Measurements from ENCODE around the gene NKX2-8.

The NKX2-8 gene

DNA sequence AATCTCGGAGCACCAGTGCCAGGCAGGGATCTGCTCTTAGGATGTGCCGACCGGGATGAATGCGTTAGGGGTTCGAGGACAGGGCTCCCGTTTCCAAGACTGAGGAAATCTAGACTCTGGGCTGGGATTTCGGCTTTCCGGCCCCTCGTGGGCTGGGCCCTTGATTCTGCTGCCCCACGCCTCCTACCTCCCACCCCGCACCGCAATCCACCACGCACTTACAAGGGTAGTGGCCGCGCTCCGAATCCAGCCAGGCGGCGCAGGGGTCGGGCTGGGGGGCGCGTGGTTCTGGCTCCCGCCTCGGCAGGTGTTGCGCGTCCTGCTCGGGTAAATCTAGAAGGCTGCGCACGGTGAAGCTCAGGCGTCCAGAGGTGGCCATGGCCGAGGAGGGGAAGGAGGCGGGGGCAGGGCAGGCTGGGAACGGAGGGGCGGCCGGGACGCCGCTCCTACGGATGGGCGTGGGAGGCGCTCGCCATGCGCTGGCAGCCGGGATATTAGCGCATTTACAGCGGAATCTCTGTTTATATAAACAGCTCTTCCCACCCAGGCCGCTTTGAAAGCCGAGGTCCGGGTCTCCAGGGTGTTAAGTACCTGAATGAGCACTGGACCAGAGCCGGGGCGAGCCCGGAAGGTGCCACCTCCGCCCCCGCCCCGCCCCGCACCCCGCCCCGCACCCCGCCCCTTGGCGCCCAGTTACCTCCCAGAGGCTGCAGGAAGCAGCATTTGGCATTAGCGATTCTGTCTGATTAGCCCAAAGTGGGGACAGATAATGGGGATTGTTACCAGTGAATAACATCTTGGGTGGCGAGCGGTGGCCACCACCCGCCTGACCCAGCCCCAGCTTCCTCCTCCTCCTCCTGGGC, at the start of gene NKX2-8:
Gene NKX2-8 (minus strand): TSS at position 604 of the 863 bp plus-strand sequence. CDS start 225 bp downstream, at position 379.
- DNase-seq, result no peak

DNA sequence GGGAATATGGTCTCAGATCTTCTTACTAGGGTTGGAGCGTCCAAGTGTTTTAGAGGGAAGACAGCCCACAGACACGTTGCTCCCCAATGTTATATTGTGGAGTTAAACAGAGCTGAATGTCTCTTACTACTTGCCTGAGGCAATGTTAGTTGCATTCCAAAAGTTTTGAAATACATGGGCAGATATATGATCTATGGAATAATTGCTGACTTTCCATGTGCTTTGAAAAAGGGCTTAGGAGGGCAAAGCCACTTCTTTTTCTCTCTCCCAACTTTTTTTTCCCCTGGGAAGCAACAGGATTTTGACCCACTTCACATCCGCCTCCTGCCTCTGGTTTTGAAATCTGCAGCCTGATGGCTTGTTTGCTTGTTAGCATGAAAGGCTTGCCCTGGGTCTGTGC, 45.6 kb upstream of the NKX2-8 start:
- no peak for DNase-seq

DNA sequence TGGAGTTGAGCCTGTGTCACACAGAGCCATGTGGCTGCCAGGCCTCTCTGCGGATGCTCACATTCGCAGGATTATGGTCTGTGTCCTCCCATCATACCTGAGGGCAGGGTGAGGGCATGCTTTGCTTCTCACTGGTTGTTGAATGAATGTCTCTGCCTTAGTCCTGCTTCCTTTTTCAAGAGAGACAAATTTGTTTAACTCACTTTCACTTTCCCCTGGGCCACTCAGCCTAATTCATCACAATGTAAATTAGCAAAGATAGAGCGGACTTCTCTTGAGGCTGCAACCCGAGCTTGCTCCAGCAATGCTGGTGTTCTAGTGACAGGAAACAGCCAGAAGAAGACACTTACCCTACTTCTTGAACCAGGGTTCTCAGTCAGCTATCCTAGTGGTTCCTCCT, 43.7 kb upstream of the NKX2-8 start:
- no peak for DNase-seq

DNA sequence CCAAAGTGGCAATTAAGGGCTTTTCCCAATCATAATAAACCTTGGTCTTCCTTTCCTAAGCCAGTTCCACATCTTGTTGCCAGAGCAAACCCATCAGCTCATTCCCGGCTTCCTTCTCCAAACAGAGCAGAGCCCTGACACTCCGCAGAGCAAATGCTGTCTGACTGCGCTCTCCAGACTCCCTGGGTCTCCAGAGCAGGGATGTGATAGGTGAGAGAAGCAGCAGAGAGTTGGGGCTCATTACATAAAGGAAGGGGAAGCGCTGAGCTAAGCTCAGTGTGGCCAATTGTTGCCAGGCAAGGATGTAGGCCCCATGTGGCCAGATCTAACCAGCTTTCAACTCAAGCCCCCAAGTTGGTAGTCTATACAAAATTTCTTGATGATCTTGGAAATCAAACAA, 43.0 kb upstream of the NKX2-8 start:
- DNase-seq, result no peak

DNA sequence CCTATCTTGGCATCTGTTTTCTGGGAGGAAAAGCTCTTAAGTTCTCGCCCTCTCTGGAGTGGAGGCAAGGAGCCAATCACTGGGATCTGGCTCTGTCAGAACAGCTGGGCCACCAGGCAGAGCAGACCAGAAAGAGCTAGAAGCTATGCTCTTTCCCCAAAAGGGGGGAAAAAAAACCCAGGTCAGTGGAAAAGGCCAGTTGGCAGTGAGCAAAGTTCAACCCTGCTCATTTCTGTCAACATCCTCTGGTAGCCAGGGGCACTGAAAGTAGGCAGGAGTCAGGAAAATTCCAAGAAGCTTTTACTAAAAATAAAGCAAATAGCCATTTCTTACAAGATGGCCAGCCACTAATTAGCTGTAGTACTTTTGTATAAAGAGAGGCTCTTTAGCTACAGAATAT, 42.6 kb upstream of the NKX2-8 start:
- no peak for DNase-seq

DNA sequence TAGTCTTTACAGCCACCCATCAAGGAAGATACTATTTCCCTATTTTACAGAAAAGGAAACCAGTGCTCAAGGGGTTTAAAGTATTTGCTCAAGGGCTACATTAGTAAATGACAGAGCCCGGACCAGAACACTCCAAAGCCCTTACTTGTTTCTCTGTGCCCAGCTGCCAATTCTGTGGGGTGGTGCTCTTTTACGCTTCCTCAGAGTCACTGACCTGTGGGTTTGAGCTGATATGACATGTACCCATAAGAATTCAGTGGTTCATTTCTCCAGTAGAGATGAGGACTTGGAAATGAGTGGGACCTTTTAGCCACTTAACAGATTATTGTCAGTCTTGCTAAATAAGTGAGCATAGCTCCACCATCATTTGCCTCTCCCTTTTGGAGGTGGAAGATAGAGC, 37.4 kb upstream of the NKX2-8 start:
- no peak for DNase-seq

DNA sequence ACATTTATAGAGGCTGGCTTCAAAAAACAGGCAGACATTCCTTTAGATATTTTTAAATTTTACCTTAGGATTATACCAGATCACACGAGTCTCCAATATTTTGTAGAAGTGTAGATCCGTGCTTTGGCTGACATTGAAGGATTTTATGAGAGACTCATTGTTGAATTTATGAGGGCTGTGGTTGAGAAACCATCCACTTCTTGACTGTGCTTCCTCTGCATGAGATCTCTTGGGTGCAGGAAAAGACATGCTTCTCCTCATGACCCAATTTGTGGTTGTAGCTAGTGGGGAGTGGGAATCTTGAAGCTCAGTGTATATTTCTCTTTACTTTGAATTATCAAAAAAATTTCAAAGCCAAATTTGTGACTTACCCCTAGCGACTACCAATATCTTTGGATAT, 36.7 kb upstream of the NKX2-8 start:
- no peak for DNase-seq

DNA sequence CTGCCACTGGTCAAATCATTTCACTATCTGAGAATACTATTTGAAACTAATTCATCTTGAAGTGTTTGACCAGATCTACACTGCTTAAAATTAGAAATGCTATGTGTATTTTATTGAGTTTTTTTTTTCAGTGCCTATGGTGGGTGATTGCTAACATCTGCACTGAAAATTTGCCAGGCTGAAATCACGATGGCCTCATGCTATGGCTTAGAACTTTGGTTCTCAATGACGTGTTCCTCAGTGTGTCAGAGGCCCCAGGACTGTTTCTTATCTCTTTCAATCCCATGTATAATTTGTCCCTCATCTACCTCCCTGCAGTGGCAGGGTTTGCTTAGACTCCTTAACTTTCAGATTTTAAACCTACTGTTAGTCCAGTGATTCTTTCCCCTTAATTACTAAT, 36.2 kb upstream of the NKX2-8 start:
- DNase-seq, result no peak

DNA sequence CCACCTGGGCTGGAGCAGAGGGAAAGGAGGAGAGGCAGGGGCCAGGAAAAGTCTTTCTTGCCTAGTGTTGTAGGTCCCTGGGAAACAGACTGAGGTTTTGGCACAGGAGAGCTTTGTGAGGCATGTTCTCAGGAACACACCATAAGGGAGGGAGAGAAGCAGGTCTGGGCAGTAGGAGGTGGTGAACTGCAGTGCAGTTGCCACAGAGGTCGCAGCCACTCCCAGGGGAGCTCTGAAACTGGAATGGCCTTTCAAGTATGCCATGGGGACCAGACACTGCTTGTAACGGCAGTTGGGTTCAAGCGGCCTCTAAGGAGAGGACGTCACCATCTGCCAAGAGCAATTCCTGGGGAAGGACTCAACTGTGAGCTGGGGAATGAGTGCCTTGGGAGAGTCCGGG, 35.4 kb upstream of the NKX2-8 start:
- no peak for DNase-seq

DNA sequence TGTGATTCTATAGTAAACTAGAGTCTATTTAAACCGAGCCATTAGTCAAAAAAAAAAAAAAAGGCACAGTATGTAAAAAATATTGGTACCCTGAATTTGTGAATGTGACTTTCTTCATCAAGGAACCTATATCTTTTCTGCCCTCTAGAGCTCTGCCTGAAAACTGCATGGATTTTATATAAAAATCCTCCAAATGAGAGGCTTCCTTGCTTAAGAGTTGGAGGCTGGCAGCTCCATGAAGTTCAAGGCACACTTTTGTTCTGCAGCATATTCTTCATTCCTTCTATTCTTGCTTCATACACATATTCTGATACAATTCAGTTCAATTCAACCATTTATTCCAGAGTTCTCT, 23.1 kb upstream of the NKX2-8 start:
- DNase-seq, result no peak

DNA sequence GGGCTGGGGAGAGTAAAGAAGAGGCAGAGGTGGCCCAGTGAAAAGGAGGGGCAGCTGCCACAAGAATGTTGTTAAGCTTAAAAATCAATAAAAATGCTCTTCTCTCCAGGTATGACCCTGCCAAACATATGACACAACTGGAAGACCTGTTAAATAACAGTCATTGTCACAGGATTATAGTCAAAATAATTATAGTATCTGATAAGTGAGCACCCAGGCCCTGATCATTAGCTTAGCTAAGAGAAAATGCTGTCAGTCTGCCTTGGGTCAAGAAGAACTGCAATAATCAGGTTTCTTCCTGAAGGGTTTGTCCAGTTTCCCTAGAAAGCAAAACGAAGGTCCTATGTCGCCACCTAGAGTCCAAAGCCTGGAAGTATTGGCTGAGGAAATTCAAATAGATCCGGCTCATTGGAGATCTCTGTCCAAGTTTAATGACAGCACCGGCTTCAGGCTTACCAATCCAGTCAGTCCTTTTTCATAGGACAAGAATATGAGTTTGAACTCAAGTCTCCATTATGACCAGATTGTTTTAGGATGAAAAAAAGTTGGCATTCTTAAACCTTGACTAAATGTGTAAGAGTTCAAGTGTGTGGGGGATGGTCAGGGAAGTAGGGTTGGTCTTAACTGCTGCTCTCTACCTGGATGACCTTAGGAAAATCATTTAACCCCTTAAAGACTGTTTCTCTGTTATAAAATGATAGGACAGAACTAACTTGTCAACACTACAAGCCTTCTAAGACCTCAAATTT, 22.5 kb upstream of the NKX2-8 start:
- peak; percentile 52 for DNase-seq

DNA sequence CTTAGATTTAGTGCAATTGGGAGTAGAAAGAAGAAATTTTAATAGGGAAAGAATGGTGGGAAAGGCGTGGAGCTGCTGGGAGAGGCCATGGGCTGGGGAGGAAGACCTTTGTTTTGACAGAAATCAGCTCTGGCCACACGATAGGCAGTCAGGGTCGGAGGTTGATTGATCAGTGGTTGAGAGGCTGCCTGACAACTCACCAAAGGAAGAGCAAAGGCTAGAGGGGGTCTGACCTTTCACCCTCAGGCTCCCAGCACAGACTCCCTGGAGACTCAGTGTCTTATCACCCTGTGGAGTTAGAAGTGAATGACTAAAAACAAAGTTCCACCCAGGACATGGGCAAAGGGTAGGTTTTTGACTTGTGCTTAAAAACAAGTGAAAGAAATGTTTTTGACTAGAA, 18.0 kb upstream of the NKX2-8 start:
- DNase-seq, result no peak

DNA sequence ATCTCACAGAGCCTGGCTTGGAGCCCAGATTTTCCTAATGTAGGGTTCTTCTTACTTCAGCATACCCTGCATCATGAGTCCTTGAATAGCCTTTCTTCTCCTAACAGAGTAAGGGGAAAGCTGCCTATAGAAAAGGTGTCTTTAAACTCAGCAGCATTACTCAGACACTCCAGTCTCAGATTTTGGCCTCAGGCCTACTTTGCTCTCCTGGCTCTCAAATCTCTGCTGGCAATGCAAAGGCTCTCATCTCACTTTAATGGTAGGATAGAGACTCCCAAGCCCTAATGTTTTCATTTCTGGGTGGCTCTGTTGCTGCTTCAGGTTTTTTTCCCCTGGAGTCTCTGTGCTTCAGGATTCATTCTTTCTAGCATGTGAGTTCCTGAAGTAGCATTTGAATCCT, 9.1 kb upstream of the NKX2-8 start:
- DNase-seq, result no peak

DNA sequence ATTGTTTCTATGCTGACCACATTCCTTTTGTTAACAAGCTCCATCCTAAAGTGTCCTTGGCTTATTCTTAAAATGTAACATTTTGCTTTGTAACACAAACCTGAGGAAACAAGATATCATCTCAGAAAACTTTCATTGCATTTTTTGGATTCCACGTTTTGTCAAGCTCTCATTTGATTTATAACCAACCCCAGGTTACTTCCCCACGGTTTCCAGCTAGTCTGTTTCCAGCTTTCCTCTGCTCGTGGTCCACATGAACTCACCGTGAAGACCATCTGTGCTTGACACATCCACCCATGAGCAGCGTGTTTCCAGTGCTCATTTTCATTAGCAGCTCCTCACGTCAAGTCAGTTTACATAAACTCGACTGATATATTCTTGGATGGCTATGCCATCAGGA, 6.4 kb upstream of the NKX2-8 start:
- no peak for DNase-seq

DNA sequence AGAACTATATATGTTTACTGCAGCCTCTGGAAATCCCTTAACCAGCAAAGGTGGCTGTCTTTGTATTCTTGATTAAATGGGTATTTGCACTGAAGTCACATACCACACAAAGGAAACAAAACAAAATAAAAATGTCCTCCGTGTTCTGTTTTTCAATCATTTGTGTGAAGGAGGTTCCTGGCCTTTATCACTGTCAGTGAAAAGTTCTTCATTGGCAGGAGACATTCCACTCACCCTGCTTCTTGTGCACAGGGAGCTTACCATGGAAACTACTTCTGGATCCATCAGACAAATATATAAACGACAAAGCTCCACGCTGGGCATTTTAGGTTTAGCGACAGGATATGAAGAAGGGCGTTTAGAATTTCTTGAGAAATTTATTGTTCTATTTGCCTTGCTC, 5.7 kb upstream of the NKX2-8 start:
- DNase-seq, result no peak

DNA sequence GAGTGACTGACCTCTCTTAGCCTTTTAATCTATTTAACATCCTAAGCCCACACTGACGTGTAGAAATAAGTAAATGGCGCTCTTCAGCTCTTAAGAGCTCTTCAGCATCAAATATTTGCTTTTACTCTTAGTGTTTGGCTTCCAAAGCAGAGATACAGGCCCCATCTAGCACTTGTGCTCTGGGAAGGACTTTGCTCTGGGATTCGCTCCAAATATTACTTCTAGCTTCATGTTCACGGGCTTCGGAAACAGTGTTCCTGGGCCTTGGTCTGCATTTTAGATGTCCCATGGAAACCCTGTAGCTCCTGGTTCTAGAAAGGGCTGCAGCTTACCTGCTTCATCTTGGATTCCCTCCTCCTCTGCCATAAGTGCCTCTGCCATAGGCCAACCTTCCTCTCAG, 2.7 kb upstream of the NKX2-8 start:
- DNase-seq, result no peak

DNA sequence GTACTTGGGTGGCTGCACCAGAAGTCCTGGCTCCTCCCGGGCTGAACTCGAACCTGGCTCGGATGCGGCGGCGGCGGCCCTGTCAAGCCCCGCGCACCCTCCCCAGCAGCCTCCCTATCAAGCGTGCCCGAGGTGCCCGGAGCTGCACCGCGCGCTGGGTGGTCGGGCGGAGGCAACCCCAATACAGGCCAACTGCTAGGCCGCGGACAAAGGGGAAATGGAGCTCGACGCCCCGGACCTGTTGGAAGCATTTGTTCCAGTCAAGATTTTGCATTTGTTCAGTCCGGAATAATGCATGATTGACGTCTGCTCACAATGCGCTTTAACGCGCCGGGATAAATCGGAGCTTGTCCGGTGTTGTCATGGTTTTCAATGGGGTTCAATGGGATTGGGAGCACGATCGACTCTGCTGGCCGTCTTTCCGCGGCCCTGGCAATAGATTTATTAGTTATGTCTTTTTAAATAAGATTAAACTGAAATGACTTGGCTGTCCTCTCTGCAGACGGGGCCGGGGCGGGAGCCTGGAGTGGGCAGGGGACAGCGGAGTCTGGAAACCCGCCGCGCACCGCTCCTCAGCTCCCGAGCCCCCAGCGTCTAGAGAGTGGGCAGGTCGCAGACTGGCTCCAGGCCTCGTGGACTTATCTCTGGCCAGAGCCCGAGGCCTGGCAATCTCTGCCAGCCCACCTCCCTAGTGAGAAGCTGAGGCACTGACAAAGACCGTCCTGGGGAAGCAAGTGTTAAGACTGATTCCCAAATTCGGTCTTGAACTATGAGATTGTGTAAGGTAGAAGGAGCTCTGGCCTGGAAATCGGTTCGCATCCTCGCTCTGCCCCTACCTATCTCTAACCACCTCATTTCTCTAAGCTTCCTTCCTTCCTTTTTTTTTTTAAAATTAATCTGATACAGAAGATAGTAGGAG, 1.7 kb upstream of the NKX2-8 start:
- no peak for DNase-seq

DNA sequence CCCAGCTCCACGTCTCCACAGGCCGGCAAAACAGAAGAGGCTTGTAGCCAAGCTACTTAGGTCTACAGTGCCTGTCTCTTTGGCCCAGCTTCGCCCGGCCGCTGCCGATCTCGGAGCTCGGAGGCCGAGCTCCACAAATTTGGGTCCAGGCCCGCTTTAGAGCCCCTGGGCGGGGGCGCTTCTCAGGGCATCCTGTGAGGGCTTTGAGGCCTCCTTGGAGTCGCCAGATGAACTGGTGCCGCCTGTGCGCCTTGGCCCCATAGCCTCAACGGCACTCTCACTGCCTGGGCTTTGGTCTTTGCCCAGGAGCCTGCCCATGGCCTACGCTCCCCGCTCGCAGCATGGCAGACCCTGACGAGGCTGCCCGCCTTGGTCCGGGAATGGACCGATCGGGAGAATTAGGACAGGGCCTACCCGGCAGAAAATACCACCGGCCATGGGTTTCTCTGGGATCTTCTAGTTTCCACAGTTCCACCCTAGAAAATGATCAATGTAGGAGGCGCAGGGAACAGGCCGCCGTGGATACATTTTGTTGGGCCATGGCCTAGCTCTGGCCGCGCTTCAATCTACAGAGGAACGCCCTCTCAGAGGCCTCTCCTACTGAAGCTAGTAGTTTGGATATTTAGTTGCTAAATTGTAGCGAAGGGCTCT, 953 bp upstream of the NKX2-8 start:
- DNase-seq, result no peak

DNA sequence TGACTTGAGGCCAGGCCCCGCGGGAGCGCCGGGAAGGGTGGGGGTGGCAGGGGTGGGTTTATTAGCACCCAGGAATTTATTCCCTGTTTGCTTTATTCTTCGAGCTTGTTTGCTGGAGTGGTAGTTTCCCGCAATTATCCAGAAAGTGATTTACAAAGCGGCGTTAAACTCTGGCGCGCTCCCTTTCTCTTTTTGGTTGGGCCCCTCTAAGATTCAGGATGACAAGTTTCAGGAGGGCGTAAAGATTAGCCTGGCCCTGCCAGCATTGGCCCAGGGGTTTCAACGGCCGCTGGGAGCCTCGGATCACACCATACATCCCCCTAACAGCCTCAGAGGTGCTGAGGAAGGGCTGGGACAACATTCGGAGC, 444 bp upstream of the NKX2-8 start:
- DNase-seq, result no peak

DNA sequence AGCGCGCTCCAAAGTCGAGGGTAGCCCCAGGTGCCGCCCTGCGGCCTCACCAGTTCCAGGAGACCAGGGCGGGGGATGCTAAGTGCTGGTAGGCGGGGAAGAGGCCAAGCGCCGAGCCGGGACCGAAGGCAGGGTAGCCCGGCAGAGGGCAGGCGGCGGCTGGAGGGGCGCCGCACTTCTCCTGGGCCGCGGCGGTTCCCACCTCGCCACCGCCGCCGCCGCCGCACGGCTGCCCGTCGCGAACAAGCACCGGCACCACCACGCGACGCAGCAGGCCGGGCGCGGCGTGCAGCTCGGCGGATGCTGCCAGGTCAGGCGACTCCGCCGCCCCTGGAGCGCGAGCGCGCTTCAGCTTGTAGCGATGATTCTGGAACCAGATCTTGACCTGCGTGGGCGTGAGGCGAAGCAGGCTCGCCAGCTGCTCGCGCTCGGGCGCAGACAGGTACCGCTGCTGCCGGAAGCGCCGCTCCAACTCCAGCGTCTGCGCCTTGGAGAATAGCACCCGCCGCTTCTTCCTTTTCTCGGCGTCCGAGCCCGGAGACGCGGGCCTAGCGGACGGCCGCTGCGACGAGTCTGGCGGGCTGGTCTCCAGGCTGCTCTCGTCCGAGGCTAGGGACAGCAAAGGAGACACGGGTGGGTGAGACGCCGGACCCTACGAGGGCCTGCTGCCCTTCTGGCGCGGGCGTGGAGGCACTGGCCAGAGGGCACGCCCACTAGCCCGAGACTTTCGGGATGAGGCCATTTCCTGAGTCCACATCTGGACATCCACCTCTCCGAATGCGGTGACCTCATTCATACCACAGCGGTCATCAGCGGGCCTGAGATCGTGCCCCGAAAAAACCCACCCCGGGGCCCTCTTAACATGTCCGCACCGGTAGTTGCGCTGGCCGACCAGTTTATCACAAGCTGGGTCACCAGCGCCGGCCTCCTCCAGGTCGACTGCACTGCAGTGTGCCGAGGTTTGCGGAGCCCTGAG, 1.3 kb downstream of the NKX2-8 start:
- DNase-seq, result no peak

DNA sequence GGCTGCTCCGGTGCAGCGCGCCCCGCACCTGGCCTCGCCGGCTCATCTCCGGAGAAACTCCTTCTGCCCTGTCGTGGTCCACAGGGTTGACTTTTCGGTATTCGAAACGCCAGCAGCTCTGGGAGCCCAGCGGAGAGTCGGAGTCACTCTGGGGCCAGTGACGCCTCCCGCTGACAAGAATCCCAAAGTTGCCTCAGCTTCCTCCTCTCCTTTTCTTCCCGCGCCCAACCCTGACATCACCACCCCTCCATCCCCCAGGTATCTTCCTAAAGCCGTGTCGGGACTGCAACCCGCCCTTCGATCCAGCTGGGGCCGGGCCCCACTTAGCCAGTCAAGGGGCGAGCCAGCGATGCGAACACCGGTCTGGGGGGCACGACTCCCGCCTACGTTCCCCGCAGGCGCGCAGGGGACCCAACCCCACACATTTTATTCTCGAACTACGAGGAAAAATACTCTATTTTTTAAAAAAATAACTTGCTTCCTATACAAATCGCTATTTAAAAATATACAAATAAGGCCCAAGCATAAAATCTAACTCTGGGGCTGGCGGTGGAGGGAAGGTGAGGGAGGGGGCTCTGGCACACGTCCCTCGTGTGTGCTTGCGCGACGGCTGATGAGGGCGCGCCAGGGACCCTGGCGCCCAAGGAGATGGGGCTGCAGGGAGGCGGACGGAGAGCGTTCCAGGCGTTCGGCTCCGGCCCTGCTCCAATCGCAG, 2.1 kb downstream of the NKX2-8 start:
- DNase-seq, result no peak
